IPS DF 4.7 (cell line): ENCODE data around the gene TREM1.
"Not testable (repeated sequence)": the region's sequence is repeated elsewhere in the genome, so short reads cannot be mapped to it uniquely, and the experiment has no call there.

Experiments
- DNase-seq: peaks from one replicate; pipeline ENCODE4 v3.0.0-alpha.2; 2013; ENCODE audit warnings: low spot score; ENCODE audit errors: extremely low read depth

The TREM1 gene

GRCh38 chr6:41297248-41297647 is 10.8 kb upstream of the TREM1 start:
- not testable (repeated sequence) for DNase-seq

- DNase-seq: no peak
Measured at GRCh38 chr6:41294214-41294872, 7.9 kb upstream of the TREM1 start.

- no peak for DNase-seq
Measured at GRCh38 chr6:41291717-41292116, 5.2 kb upstream of the TREM1 start.

GRCh38 chr6:41289815-41290214 is 3.3 kb upstream of the TREM1 start:
- DNase-seq: no peak

- no peak for DNase-seq
Measured at GRCh38 chr6:41288754-41289129, 2.3 kb upstream of the TREM1 start.

- DNase-seq: no peak
Measured at GRCh38 chr6:41288030-41288753, 1.7 kb upstream of the TREM1 start.

- DNase-seq: no peak
Measured at GRCh38 chr6:41284726-41285125, 1.8 kb downstream of the TREM1 start.

GRCh38 chr6:41283600-41283999 is 2.9 kb downstream of the TREM1 start:
- DNase-seq: no peak

GRCh38 chr6:41280381-41281057 is 6.0 kb downstream of the TREM1 start:
- DNase-seq: no peak

- peak; percentile 82 for DNase-seq
Measured at GRCh38 chr6:41278699-41279405, 7.6 kb downstream of the TREM1 start.

- no peak for DNase-seq
Measured at GRCh38 chr6:41277605-41278004, 8.9 kb downstream of the TREM1 start.

- DNase-seq: no peak
Measured at GRCh38 chr6:41275489-41275888, 11.0 kb downstream of the TREM1 start.

GRCh38 chr6:41274256-41274655 is 12.2 kb downstream of the TREM1 start:
- DNase-seq: no peak

- DNase-seq: no peak
Measured at GRCh38 chr6:41273714-41274113, 12.8 kb downstream of the TREM1 start.

GRCh38 chr6:41272591-41273240 is 13.8 kb downstream of the TREM1 start:
- DNase-seq: no peak

GRCh38 chr6:41271901-41272395 is 14.5 kb downstream of the TREM1 start:
- DNase-seq: no peak

- no peak for DNase-seq
Measured at GRCh38 chr6:41269716-41270115, 16.8 kb downstream of the TREM1 start.

- DNase-seq: no peak
Measured at GRCh38 chr6:41269166-41269565, 17.3 kb downstream of the TREM1 start.

- no peak for DNase-seq
Measured at GRCh38 chr6:41268478-41268877, 18.0 kb downstream of the TREM1 start.

GRCh38 chr6:41266541-41266940 is 19.9 kb downstream of the TREM1 start:
- no peak for DNase-seq

- no peak for DNase-seq
Measured at GRCh38 chr6:41263267-41263666, 23.2 kb downstream of the TREM1 start.
